ENCODE data around the gene SGPL1. TPM values are rescaled to one million over a fixed set of nuclear protein-coding genes. Genes with fewer than 3 reads are reported as not detected.

SGPL1 gene
- total RNA-seq, 1 donor, result 26.3 TPM

GRCh38 chr10:70923696-70924095 lies 107.9 kb downstream of the SGPL1 start:
- TF ChIP-seq, protein P1, sequence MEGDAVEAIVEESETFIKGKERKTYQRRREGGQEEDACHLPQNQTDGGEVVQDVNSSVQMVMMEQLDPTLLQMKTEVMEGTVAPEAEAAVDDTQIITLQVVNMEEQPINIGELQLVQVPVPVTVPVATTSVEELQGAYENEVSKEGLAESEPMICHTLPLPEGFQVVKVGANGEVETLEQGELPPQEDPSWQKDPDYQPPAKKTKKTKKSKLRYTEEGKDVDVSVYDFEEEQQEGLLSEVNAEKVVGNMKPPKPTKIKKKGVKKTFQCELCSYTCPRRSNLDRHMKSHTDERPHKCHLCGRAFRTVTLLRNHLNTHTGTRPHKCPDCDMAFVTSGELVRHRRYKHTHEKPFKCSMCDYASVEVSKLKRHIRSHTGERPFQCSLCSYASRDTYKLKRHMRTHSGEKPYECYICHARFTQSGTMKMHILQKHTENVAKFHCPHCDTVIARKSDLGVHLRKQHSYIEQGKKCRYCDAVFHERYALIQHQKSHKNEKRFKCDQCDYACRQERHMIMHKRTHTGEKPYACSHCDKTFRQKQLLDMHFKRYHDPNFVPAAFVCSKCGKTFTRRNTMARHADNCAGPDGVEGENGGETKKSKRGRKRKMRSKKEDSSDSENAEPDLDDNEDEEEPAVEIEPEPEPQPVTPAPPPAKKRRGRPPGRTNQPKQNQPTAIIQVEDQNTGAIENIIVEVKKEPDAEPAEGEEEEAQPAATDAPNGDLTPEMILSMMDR (IDR thresholded peaks at IDR 0.05; ENCODE audit: insufficient read depth, low read length), result no peak
- no peak overlapping the region for H3K4me3 ChIP-seq (ENCODE audit: low read depth, low read length)
- DNase-seq (ENCODE audit: low read depth), result no peak

GRCh38 chr10:70925377-70926225 lies 109.9 kb downstream of the SGPL1 start:
- no peak overlapping the region for H3K4me3 ChIP-seq (ENCODE audit: low read depth, low read length)
- TF ChIP-seq, protein P1 (IDR thresholded peaks at IDR 0.05; ENCODE audit: insufficient read depth, low read length), result peak; percentile 89

DNA sequence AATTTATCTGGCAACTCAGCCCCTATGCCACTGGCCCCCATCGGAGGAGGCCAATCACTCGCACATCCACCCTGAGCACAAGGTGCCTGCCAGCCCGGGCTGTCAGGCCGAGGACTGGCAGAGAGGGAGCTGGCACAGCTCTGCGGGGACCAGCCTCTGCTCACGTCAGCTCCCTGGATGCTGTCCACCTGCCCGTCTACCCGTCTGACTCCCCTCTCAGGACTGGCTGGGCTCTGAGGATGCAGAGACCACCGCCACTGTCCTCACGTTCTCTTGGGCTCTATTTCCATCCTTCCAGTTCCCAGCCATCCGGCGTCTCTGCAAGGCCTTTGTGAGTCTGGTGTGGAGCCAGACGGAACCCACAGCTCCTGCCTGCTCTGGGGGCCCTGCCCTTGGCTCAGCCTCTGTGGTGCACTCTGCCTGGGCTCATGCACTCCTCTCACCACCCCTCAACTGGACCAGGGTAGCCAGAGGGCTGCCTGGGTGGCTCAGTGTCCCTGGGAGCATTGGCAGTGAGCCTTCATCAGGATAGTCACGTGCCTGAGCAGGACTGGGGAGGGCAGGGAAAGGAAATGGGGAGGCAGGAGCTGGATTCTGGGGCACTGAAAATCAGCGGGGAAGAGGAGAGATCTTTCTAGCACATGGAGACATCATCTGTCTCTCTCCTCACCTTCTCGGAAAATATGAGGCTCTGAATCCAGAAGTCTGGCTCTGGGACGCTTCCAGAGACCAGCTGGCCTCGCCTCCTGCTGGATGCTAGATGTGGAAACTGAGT lies 110.7 kb downstream of the SGPL1 start:
- TF ChIP-seq, protein P1 (IDR thresholded peaks at IDR 0.05; ENCODE audit: insufficient read depth, low read length), result no peak
- no peak overlapping the region for H3K4me3 ChIP-seq (ENCODE audit: low read depth, low read length)
- DNase-seq (ENCODE audit: low read depth), result no peak

More at GRCh38 chr10:70925377-70926225, 109.9 kb downstream of the SGPL1 start:
- peak; percentile 20 for DNase-seq (ENCODE audit: low read depth)

- no peak overlapping the region for H3K4me3 ChIP-seq (ENCODE audit: low read depth, low read length)
- peak; percentile 63 for DNase-seq (ENCODE audit: low read depth)
- TF ChIP-seq, protein P1 (IDR thresholded peaks at IDR 0.05; ENCODE audit: insufficient read depth, low read length), result no peak
Observed at GRCh38 chr10:70927189-70927943, 111.6 kb downstream of the SGPL1 start.

DNA sequence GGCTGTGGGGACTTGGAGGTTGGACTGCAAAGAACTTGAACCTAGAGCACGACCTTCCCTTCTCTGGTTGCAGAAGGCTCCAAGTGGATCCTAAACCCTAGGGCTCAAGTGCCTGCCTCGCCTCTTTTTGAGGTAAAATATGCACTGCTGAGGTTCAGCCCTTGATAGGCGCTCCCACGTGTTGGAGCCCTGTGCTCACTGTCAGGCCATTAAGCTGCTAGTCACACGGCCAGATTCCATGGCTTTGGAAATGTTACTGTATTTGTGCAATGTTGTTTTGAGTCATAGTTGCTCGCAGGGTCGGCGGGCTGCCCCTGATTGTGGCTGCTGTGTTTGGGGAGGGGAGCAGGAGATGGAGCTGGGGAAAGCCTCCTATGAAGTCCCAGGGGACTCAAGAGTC lies 112.4 kb downstream of the SGPL1 start:
- H3K4me3 ChIP-seq (ENCODE audit: low read depth, low read length), result no peak overlapping the region
- DNase-seq (ENCODE audit: low read depth), result peak; percentile 9
- TF ChIP-seq, protein P1 (IDR thresholded peaks at IDR 0.05; ENCODE audit: insufficient read depth, low read length), result no peak

- TF ChIP-seq, protein P1 (IDR thresholded peaks at IDR 0.05; ENCODE audit: insufficient read depth, low read length), result no peak
- DNase-seq (ENCODE audit: low read depth), result no peak
Observed at GRCh38 chr10:70930263-70931000, 114.7 kb downstream of the SGPL1 start.

More at GRCh38 chr10:70930263-70931000, 114.7 kb downstream of the SGPL1 start:
- no peak overlapping the region for H3K4me3 ChIP-seq (ENCODE audit: low read depth, low read length)
